Activated CD4-positive, alpha-beta T cell treated with anti-CD3 and anti-CD28 coated beads, Interleukin-2, amount 50 U/mL, for 48 hours (primary cell): Measurements from ENCODE around the gene FBXO27.
"Not testable (repeated sequence)": the region's sequence is repeated elsewhere in the genome, so short reads cannot be mapped to it uniquely, and the experiment has no call there.

Experiments used
- DNase-seq, 2 experiments: peaks; one replicate each; pipeline ENCODE4 v3.0.0-alpha.2; 2020

FBXO27 gene

GRCh38 chr19:39037194-39037593, 4.8 kb upstream of the FBXO27 start:
- DNase-seq: no peak

- DNase-seq: no peak
These were observed 4.2 kb upstream of the FBXO27 start for GRCh38 chr19:39036581-39036980.

GRCh38 chr19:39031368-39032062, 834 bp downstream of the FBXO27 start:
- DNase-seq: peak; percentile 92 to 93

GRCh38 chr19:39030854-39031367, 1.4 kb downstream of the FBXO27 start:
- no peak for DNase-seq

- no peak for DNase-seq
These were observed 7.3 kb downstream of the FBXO27 start for GRCh38 chr19:39024875-39025641.

GRCh38 chr19:39021063-39021462, 11.3 kb downstream of the FBXO27 start:
- DNase-seq: no peak

- DNase-seq: no peak
These were observed 14.7 kb downstream of the FBXO27 start for GRCh38 chr19:39017646-39018045.

GRCh38 chr19:39017026-39017425, 15.3 kb downstream of the FBXO27 start:
- DNase-seq: no peak

- no peak for DNase-seq
These were observed 18.3 kb downstream of the FBXO27 start for GRCh38 chr19:39014037-39014436.

- no peak for DNase-seq
These were observed 23.3 kb downstream of the FBXO27 start for GRCh38 chr19:39009001-39009400.

- DNase-seq: no peak
These were observed 24.2 kb downstream of the FBXO27 start for GRCh38 chr19:39008137-39008536.

GRCh38 chr19:39007096-39007495, 25.3 kb downstream of the FBXO27 start:
- DNase-seq: no peak

- no peak for DNase-seq
These were observed 27.9 kb downstream of the FBXO27 start for GRCh38 chr19:39004403-39004802.

GRCh38 chr19:39003796-39004195, 28.6 kb downstream of the FBXO27 start:
- no peak for DNase-seq

GRCh38 chr19:39003188-39003587, 29.2 kb downstream of the FBXO27 start:
- no peak for DNase-seq

- DNase-seq: no peak
These were observed 31.3 kb downstream of the FBXO27 start for GRCh38 chr19:39001041-39001440.

GRCh38 chr19:38997576-38997975, 34.8 kb downstream of the FBXO27 start:
- not testable (repeated sequence) for DNase-seq

- DNase-seq: no peak
These were observed 39.1 kb downstream of the FBXO27 start for GRCh38 chr19:38993271-38993670.

GRCh38 chr19:38990949-38991697, 41.2 kb downstream of the FBXO27 start:
- DNase-seq: no peak

- DNase-seq: not testable (repeated sequence)
These were observed 42.7 kb downstream of the FBXO27 start for GRCh38 chr19:38989614-38990013.

GRCh38 chr19:38989066-38989605, 43.2 kb downstream of the FBXO27 start:
- DNase-seq: no peak

GRCh38 chr19:38988627-38989026, 43.7 kb downstream of the FBXO27 start:
- not testable (repeated sequence) for DNase-seq

- DNase-seq: not testable (repeated sequence)
These were observed 44.6 kb downstream of the FBXO27 start for GRCh38 chr19:38987745-38988144.
